ENCODE measurements around the gene ULK3.

GRCh38 chr15:74889883-74890664 lies 47.1 kb upstream of the ULK3 start, which contains the start of gene MPI:
- TF ChIP-seq, protein P1, sequence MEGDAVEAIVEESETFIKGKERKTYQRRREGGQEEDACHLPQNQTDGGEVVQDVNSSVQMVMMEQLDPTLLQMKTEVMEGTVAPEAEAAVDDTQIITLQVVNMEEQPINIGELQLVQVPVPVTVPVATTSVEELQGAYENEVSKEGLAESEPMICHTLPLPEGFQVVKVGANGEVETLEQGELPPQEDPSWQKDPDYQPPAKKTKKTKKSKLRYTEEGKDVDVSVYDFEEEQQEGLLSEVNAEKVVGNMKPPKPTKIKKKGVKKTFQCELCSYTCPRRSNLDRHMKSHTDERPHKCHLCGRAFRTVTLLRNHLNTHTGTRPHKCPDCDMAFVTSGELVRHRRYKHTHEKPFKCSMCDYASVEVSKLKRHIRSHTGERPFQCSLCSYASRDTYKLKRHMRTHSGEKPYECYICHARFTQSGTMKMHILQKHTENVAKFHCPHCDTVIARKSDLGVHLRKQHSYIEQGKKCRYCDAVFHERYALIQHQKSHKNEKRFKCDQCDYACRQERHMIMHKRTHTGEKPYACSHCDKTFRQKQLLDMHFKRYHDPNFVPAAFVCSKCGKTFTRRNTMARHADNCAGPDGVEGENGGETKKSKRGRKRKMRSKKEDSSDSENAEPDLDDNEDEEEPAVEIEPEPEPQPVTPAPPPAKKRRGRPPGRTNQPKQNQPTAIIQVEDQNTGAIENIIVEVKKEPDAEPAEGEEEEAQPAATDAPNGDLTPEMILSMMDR (IDR thresholded peaks at IDR 0.05) = peak; percentile 13 to 64 (median 29)
- TF ChIP-seq POLR2A (IDR thresholded peaks at IDR 0.05) (peak; percentile 72), EP300 (IDR thresholded peaks at IDR 0.05; ENCODE audit: low read depth) (no peak)
